Activated CD8-positive, alpha-beta memory T cell treated with anti-CD3 and anti-CD28 coated beads, Interleukin-2, amount 50 U/mL, for 24 hours (primary cell): ENCODE results near the gene JPT2.

ENCODE experiments used
- DNase-seq: peaks from one replicate; pipeline ENCODE4 v3.0.0-alpha.2; 2020; ENCODE audit errors: extremely low read depth

The JPT2 gene

GRCh38 chr16:1651974-1652312 is 26.1 kb upstream of the JPT2 start:
- no peak for DNase-seq

GRCh38 chr16:1653023-1653422 is 25.1 kb upstream of the JPT2 start:
- DNase-seq: no peak

- DNase-seq: no peak
These were observed 23.4 kb upstream of the JPT2 start for GRCh38 chr16:1654505-1655268.

GRCh38 chr16:1655269-1655807 is 22.7 kb upstream of the JPT2 start:
- DNase-seq: no peak

- DNase-seq: no peak
These were observed 21.9 kb upstream of the JPT2 start for GRCh38 chr16:1655909-1656807.

- DNase-seq: no peak
These were observed 21.1 kb upstream of the JPT2 start for GRCh38 chr16:1656808-1657617.

- no peak for DNase-seq
These were observed 20.2 kb upstream of the JPT2 start for GRCh38 chr16:1657841-1658240.

GRCh38 chr16:1659031-1659430 is 19.0 kb upstream of the JPT2 start:
- no peak for DNase-seq

GRCh38 chr16:1661826-1662225 is 16.3 kb upstream of the JPT2 start:
- DNase-seq: no peak

GRCh38 chr16:1662543-1662942 is 15.5 kb upstream of the JPT2 start:
- no peak for DNase-seq

GRCh38 chr16:1665829-1666228 is 12.2 kb upstream of the JPT2 start:
- DNase-seq: no peak

GRCh38 chr16:1666316-1666715 is 11.8 kb upstream of the JPT2 start:
- no peak for DNase-seq

GRCh38 chr16:1667271-1667670 is 10.8 kb upstream of the JPT2 start:
- DNase-seq: no peak

- DNase-seq: no peak
These were observed 10.2 kb upstream of the JPT2 start for GRCh38 chr16:1667916-1668315.

- DNase-seq: no peak
These were observed 9.3 kb upstream of the JPT2 start for GRCh38 chr16:1668612-1669319.

GRCh38 chr16:1669698-1670097 is 8.4 kb upstream of the JPT2 start:
- DNase-seq: no peak

GRCh38 chr16:1670371-1670770 is 7.7 kb upstream of the JPT2 start:
- DNase-seq: no peak

GRCh38 chr16:1670866-1671265 is 7.2 kb upstream of the JPT2 start:
- no peak for DNase-seq

GRCh38 chr16:1673424-1674151 is 4.5 kb upstream of the JPT2 start:
- no peak for DNase-seq

GRCh38 chr16:1674306-1674705 is 3.8 kb upstream of the JPT2 start:
- DNase-seq: no peak
